T-helper 2 cell (primary cell): ENCODE measurements around the gene BCAP31.
"Not testable (repeated sequence)": the region's sequence is repeated elsewhere in the genome, so short reads cannot be mapped to it uniquely, and the experiment has no call there.

Experiments
- DNase-seq, 5 experiments: peaks; one replicate each; pipeline versions ENCODE4 v3.0.0 to v3.0.0-alpha.2; 2012 to 2022

The BCAP31 gene

GRCh38 chrX:153708415-153708814, 15.8 kb downstream of the BCAP31 start:
- peak in 2 of 5 experiments; percentile 7 to 38 for DNase-seq

- DNase-seq: no peak
Measured at GRCh38 chrX:153707406-153707805, 16.8 kb downstream of the BCAP31 start.

GRCh38 chrX:153706799-153707198, 17.4 kb downstream of the BCAP31 start:
- DNase-seq: no peak

- not testable (repeated sequence) for DNase-seq
Measured at GRCh38 chrX:153705403-153706060, 18.7 kb downstream of the BCAP31 start.

GRCh38 chrX:153704631-153705402, 19.4 kb downstream of the BCAP31 start:
- DNase-seq: not testable (repeated sequence)

- no peak for DNase-seq
Measured at GRCh38 chrX:153704021-153704526, 20.1 kb downstream of the BCAP31 start.

GRCh38 chrX:153703036-153703370, 21.2 kb downstream of the BCAP31 start:
- no peak for DNase-seq

GRCh38 chrX:153702336-153703035, 21.7 kb downstream of the BCAP31 start:
- no peak for DNase-seq

- no peak for DNase-seq
Measured at GRCh38 chrX:153701706-153702105, 22.5 kb downstream of the BCAP31 start.

GRCh38 chrX:153700967-153701366, 23.2 kb downstream of the BCAP31 start:
- DNase-seq: no peak

GRCh38 chrX:153700376-153700945, 23.7 kb downstream of the BCAP31 start:
- no peak for DNase-seq

GRCh38 chrX:153699784-153700371, 24.3 kb downstream of the BCAP31 start:
- DNase-seq: not testable (repeated sequence)

GRCh38 chrX:153699210-153699783, 24.9 kb downstream of the BCAP31 start:
- DNase-seq: not testable (repeated sequence)

GRCh38 chrX:153697924-153698865, 26.0 kb downstream of the BCAP31 start:
- no peak for DNase-seq

GRCh38 chrX:153696986-153697722, 27.0 kb downstream of the BCAP31 start:
- DNase-seq: not testable (repeated sequence)

- DNase-seq: not testable (repeated sequence)
Measured at GRCh38 chrX:153696538-153696937, 27.6 kb downstream of the BCAP31 start.

- no peak for DNase-seq
Measured at GRCh38 chrX:153696100-153696499, 28.1 kb downstream of the BCAP31 start.

- no peak for DNase-seq
Measured at GRCh38 chrX:153694687-153695270, 29.4 kb downstream of the BCAP31 start.

GRCh38 chrX:153694256-153694655, 29.9 kb downstream of the BCAP31 start:
- not testable (repeated sequence) for DNase-seq
